SIG-M5 (cell line): Measurements from ENCODE around the gene U2AF1L4.
A peak's percentile ranks its signal among the peaks of the same experiment; 100 is the strongest.
"Not testable (repeated sequence)": the region's sequence is repeated elsewhere in the genome, so short reads cannot be mapped to it uniquely, and the experiment has no call there.

Experiments used
- DNase-seq: peaks from one replicate; lab custom pipeline; 2025; lab: John Stamatoyannopoulos, UW

The U2AF1L4 gene

DNA sequence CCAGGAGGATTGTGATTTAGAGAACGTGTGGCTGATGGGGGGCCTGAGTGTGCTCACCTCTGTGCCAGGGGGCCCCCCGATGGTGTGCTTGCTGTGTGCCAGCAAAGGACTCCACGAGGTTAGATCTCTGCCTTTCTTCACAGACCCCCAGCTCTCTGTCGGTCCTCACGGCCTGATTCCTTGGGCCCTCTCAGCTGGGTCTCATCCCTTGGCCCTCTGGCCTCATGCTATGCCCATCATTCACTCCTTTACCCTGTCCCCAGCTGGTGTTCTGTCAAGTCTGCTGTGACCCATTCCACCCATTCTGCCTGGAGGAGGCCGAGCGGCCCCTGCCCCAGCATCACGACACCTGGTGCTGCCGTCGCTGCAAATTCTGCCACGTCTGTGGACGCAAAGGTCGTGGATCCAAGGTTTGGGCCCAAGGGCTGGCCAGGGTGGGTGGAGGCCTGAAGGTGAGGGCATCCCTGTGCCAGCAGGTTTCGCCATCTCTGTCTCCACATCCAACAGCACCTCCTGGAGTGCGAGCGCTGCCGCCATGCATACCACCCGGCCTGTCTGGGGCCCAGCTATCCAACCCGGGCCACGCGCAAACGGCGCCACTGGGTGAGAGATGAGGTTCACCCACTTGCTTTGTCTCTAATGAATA is 19.9 kb downstream of the U2AF1L4 start:
- no peak for DNase-seq

DNA sequence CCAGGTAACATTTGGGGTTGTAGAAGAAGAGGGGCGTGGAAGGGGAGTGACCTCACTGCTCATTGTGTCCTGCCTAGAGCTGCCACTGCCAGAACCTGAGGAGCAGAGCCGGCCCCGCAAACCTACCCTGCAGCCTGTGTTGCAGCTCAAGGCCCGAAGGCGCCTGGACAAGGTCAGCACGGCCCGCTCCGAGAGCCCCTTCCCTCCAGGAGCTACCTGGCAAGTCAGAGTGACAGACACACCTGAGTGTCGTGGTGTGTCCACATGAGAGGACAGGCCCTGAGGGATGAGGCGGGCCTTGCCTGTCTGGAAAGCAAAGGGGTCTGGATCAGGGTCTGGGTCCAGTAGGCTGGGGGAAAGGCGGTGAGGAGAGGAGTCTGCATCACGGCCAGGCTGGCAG is 20.7 kb downstream of the U2AF1L4 start:
- DNase-seq: no peak

DNA sequence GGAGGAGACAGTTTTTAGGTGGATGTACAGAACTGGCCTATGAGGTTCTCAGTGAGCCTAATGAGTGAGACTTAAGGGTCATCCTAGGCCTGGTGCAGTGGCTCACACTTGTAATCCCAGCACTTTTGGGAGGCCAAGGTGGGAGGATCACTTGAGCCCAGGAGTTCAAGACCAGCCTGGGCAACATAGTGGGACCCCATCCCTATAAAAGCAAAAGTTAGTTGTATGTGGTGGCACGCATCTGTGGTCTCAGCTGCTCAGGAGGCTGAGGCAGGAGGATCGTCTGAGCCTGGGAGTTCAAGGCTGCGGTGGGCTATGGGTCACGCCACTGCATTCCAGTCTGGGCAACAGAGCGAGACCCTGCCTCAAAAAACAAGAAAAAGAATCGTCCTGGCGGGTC is 21.1 kb downstream of the U2AF1L4 start:
- not testable (repeated sequence) for DNase-seq

DNA sequence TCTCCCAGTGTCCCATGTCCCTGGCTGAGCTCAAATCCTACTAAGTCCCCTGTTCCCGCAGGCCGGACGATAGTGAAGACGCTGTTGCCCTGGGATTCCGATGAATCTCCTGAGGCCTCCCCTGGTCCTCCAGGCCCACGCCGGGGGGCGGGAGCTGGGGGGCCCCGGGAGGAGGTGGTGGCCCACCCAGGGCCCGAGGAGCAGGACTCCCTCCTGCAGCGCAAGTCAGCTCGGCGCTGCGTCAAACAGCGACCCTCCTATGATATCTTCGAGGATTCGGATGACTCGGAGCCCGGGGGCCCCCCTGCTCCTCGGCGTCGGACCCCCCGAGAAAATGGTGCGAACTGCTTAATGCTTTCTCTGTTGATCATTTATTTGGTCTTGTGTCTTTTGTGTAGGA is 21.5 kb downstream of the U2AF1L4 start:
- no peak for DNase-seq

DNA sequence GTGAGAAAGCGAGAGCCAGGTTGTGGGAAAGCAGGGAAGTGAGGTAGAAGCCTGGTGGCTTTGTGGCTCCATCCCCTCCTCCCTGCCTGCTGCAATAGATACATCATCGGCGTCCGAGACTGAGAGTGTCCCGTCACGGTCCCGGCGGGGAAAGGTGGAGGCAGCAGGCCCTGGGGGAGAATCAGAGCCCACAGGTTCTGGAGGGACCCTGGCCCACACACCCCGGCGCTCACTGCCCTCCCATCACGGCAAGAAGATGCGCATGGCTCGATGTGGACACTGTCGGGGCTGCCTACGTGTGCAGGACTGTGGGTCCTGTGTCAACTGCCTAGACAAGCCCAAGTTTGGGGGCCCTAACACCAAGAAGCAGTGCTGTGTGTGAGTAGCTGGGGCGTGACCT is 22.3 kb downstream of the U2AF1L4 start:
- no peak for DNase-seq

DNA sequence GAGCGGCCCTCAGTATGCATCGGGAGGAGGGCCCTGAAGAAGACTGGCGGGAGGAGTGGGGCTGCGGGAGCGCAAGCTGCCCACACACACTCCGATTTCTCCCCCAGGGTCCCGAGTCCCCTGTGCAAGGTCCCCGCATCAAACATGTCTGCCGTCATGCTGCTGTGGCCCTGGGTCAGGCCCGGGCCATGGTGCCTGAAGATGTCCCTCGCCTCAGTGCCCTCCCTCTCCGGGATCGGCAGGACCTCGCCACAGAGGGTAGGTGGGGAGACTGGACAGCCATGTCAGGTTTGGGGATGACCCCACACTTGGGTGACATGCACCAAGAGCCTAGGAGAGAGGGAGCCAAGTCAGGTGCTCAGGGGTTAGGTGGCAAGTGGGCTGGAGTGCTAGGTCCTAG is 22.8 kb downstream of the U2AF1L4 start:
- DNase-seq: no peak

DNA sequence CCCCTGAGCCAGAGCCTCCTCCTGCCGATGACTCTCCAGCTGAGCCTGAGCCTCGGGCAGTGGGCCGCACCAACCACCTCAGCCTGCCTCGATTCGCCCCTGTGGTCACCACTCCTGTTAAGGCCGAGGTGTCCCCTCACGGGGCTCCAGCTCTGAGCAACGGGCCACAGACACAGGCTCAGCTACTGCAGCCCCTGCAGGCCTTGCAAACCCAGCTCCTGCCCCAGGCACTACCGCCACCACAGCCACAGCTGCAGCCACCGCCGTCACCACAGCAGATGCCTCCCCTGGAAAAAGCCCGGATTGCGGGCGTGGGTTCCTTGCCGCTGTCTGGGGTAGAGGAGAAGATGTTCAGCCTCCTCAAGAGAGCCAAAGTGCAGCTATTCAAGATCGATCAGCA is 23.8 kb downstream of the U2AF1L4 start:
- no peak for DNase-seq

DNA sequence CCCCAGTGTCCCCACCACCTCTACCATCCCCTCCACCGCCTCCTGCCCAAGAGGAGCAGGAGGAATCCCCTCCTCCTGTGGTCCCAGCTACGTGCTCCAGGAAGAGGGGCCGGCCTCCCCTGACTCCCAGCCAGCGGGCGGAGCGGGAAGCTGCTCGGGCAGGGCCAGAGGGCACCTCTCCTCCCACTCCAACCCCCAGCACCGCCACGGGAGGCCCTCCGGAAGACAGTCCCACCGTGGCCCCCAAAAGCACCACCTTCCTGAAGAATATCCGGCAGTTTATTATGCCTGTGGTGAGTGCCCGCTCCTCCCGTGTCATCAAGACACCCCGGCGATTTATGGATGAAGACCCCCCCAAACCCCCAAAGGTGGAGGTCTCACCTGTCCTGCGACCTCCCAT is 24.6 kb downstream of the U2AF1L4 start:
- no peak for DNase-seq

DNA sequence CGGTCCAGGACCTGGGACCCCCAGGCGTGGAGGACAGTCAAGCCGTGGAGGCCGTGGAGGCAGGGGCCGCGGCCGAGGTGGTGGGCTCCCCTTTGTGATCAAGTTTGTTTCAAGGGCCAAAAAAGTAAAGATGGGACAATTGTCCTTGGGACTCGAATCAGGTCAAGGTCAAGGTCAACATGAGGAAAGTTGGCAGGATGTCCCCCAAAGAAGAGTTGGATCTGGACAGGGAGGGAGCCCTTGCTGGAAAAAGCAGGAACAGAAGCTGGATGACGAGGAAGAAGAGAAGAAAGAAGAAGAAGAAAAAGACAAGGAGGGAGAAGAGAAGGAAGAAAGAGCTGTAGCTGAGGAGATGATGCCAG is 25.1 kb downstream of the U2AF1L4 start:
- DNase-seq: no peak

DNA sequence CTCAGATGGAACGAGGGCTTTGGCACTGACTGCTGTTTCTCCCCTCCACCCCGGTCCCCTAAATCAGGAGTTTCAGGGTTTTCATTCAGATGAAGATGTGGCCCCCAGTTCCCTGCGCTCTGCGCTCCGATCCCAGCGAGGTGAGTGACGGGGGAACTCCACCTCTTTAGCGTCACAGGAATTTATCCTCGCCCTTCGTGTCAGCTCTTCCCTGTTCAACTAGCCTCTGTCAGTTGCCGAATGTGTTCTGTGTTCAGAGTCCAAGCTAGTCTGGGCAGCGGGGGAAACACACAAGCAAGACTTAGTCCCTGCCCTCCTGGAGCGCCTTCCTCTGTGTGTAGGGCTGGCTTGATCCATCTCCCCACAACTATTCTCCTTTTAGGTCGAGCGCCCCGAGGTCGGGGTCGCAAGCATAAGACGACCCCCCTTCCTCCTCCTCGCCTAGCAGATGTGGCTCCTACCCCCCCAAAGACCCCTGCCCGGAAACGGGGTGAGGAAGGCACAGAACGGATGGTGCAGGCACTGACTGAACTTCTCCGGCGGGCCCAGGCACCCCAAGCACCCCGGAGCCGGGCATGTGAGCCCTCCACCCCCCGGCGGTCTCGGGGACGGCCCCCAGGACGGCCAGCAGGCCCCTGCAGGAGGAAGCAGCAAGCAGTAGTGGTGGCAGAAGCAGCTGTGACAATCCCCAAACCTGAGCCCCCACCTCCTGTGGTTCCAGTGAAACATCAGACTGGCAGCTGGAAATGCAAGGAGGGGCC is 25.6 kb downstream of the U2AF1L4 start:
- DNase-seq: no peak

DNA sequence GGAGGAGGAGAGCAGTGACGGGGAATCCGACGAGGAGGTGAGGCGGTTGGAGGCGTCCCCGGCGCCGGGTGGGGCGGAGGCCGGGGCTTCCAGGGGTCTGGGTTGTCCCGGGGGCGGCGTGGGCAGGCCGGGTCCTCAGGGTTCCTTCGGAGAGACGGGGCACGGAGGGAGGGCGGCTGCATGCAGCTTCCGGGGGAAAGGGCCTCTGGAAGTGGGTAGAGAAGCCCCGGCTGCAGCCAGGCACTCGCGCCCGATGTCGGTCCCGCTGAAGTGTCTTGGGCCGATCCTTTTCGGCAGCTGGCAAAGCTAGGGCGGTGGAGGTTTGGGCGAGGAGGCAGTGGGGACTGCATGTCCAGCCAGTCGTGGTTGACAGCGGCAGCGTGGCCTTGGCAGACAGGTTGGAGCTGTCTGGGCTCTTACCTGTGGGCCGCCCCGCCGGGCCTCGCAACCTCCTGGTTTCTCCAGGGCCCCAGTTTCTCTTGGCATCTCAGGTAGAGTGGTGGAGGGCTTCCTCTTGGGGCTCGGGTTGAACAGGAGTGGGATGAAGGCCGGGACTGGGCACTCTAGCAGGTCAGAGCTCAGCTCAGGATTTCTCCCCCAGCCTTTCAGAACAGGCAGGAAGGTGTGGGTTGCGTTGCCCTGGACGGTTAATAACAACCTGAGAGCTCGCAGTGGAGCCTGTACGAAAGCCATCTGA is 26.7 kb downstream of the U2AF1L4 start:
- no peak for DNase-seq

DNA sequence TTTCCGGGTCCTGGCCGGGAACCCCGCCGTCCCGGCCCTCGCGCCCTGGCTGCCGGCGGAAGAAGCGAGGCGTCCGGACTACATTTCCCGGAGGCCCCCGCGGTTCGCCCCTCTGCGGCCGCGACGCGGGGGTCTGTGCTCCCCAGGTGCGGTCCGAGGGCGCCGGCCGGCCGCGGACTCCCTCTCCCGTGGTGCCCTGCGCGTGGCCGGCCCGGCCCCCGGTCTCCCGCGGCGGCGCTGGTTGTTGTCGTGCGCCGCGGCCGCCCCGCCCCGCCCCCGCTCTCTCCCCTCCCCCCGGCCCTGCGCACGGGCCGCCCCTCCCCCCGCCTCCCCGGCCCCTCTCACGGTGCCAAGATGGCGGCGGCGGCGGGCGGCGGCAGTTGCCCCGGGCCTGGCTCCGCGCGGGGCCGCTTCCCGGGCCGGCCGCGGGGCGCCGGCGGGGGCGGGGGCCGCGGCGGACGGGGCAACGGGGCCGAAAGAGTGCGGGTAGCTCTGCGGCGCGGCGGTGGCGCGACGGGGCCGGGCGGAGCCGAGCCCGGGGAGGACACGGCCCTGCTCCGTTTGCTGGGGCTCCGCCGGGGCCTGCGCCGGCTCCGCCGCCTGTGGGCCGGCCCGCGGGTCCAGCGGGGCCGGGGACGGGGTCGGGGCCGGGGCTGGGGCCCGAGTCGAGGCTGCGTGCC is 27.4 kb downstream of the U2AF1L4 start, which contains the start of gene KMT2B:
KMT2B (plus strand) TSS at position 339 of the 680 bp plus-strand sequence; CDS start at position 355, 16 bp downstream.
- DNase-seq: no peak

DNA sequence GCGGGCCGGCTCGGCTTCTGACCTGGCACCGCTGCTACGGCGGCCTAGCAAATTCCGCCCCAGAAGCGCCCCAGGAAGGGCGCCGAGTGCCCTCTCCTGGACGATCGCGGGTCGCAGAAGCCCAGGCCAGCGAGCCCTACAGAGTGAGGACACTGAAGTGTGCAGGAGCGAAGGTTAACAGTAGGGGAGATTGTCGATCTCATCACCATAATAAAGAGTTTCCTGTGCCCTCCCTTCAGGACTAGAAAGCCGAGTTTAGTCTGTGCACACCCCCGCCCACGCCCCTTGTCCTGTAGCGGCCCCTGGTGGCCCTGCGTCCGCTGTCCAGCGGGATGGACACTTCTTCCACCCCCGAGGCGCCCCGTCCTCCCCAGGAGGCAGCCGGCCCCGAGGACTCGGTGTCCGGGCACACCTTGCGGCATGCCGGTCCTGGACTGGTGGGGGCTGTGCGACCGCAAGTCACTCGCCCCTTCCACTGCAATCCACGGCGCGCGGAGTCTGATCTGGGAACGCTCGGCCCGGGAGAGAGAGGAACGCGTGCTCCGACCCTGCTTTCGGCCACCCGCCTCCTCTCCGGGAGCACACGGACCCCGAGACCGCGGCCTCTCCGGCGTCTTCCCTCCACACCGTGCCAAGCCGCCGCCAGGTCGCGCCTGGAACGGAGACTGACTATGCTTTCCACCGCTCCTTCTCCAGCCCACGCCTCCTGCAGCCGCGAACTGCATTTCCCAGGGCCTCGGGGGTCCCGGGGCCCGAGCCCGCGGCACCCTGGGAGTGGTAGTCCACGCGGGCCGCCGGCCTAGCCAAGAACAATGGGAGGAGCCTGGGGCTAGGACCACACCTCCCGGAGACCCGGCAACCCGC is 28.2 kb downstream of the U2AF1L4 start:
- DNase-seq: peak; percentile 75

DNA sequence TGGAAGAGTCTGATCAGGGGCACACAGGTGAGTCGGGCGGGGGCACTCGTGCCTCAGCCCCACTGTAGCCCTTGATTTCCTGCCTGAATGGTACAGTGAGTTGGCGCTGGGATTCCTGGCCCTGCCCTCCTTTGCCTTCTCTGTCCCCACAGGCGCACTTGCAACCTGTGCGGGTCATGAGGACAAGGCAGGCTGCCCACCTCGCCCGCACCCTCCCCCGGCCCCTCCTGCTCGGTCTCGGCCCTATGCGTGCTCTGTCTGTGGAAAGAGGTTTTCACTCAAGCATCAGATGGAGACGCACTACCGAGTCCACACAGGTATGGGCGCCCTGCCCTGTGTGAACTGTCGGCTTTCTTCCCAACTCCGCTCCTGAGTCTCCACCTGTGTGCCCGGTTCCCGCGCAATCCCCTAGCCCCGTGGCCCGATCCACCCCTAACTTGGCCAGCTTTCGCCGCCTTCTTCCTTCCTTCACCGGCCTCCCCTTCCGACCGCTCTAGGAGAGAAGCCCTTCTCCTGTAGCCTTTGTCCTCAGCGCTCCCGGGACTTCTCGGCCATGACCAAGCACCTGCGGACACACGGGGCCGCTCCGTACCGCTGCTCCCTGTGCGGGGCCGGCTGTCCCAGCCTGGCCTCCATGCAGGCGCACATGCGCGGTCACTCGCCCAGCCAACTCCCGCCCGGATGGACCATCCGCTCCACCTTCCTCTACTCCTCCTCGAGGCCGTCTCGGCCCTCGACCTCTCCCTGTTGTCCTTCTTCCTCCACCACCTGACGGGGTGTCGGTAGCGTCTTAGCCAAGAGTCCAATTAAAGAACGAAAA is 29.0 kb downstream of the U2AF1L4 start:
- DNase-seq: no peak

DNA sequence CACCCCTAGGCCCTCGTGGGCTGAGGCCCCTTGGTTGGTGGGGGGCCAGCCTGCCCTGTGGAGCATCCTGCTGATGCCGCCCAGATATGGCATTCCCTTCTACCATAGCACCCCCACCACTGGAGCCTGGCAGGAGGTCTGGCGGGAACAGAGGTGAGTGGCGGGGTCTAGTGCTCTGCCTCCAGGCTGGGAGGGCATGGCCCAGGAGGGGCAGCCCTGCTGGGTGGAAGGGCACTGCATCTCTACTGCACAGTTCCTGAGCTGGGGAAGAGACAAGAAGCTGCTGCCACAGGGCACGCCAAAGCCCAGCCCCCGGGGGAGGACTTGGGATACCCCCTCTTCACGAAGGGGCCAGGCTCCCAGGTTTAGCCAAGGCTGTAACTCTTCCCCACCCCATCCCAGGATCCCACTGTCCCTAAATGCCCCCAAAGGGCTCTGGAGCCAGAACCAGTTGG is 29.8 kb downstream of the U2AF1L4 start:
- DNase-seq: no peak

DNA sequence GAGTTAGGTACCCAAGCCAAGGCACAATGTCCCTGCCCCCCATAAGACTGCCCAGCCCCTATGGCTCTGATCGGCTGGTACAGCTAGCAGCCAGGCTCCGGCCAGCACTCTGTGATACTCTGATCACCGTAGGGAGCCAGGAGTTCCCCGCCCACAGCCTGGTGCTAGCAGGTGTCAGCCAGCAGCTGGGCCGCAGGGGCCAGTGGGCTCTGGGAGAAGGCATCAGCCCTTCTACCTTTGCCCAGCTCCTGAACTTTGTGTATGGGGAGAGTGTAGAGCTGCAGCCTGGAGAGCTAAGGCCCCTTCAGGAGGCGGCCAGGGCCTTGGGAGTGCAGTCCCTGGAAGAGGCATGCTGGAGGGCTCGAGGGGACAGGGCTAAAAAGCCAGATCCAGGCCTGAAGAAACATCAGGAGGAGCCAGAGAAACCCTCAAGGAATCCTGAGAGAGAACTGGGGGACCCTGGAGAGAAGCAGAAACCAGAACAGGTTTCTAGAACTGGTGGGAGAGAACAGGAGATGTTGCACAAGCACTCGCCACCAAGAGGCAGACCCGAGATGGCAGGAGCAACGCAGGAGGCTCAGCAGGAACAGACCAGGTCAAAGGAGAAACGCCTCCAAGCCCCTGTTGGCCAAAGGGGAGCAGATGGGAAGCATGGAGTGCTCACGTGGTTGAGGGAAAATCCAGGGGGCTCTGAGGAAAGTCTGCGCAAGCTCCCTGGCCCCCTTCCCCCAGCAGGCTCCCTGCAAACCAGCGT is 30.4 kb downstream of the U2AF1L4 start:
- DNase-seq: no peak

DNA sequence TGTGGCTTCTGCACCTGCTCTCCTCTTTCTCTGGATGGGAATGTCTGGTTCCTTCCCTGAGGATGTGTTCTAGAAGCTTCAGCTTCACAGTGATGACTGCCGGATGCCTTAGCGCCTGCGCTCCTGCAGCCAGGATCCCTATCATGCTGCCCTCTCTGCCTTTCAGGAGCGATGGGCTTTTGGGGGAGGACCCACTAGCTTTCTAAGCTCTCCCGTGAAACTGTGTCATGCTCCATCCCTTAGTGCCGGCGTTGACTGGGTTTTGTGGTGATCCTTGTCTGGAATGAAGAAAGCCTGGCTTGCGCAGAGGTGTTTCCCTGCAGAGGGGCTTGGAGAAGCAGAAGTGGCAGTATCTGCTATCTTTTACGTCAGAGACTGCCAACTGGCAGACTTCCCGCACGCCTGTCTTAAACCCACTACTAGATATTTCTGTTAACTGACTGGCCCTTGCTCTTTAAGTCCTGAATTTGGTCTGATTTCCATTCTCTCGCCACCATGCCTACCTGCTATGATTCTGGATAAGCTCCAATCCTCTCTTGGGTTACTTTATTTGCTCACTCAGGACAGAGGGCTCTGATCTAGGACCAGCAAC is 31.2 kb downstream of the U2AF1L4 start:
- no peak for DNase-seq

DNA sequence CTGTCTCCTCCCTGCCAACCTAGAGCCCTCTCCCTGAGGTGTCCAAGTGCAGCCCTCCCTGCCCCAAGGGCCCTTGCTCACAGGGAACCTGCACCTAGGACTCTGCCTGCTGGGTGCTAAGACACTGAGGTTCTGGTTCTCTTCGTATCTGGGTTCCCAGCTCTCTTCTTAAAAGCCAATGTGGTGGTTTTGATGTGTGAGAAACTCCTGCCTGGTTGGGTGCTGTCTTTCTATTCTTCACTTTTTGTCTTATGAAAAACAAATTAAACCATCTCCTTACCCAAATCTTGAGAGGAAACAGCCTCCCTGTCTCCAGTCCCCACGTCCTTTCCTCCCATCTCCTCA is 31.7 kb downstream of the U2AF1L4 start:
- DNase-seq: no peak
